Cardiac muscle cell (in vitro differentiated cells and primary cell): ENCODE results near the gene CYGB. TPM values are rescaled to one million over a fixed set of nuclear protein-coding genes. Genes with fewer than 3 reads are reported as not detected.
A peak's percentile ranks its signal among the peaks of the same experiment; 100 is the strongest.
"Not testable (repeated sequence)": the region's sequence is repeated elsewhere in the genome, so short reads cannot be mapped to it uniquely, and the experiment has no call there.

ENCODE experiments used
- DNase-seq, 2 donors: peaks; one replicate each; pipeline versions ENCODE4 v3.0.0 to v3.0.0-alpha.2; 2010 to 2017; ENCODE audit warnings: low read depth in 1 of 2, low spot score in 1 of 2
- H3K27ac ChIP-seq: fragments of 200-600 bp; sonication (generic); 2 replicates; pipeline ENCODE4 v1.5.1; 2016
- H3K27me3 ChIP-seq: fragments of 200-600 bp; sonication (generic); 2 replicates; pipeline ENCODE4 v1.6.0; 2016; ENCODE audit warnings: control low read depth
- H3K36me3 ChIP-seq: fragments of 200-600 bp; sonication (generic); 2 replicates; pipeline ENCODE4 v1.5.1; 2016; ENCODE audit warnings: control low read depth
- H3K4me1 ChIP-seq: fragments of 200-600 bp; sonication (generic); 2 replicates; pipeline ENCODE4 v1.8.1; 2017; ENCODE audit warnings: low read depth, mild to moderate bottlenecking, mixed run types
- H3K4me3 ChIP-seq: fragments of 200-600 bp; sonication (generic); 2 replicates; pipeline ENCODE4 v1.5.1; 2016; ENCODE audit warnings: mild to moderate bottlenecking
- H3K9me3 ChIP-seq: fragments of 200-600 bp; sonication (generic); 2 replicates; pipeline ENCODE4 v1.5.1; 2017; ENCODE audit warnings: low read depth, mild to moderate bottlenecking, control low read depth
- CTCF ChIP-seq: IDR thresholded peaks from 2 replicates; pipeline ENCODE4 v1.5.1; 2012; ENCODE audit warnings: low read depth, mild to moderate bottlenecking, low read length
- polyA plus RNA-seq: library from polyadenylated mRNA; unstranded; fragments of >200 nt; fragmentation: Nextera tagmentation; extraction: Ambion mirVana; gene quantifications from 2 replicates; pipeline ENCODE4 v1.2.1, GENCODE V29; 2016
- total RNA-seq: library from RNA; depleted of rRNA; stranded (reverse); fragments of >200 nt; gene quantifications from 2 replicates; pipeline ENCODE4 v1.2.3, GENCODE V29; 2016

CYGB gene
- total and polyA plus RNA-seq, 2 experiments from 2014 or later, result 7.4 to 11.9 TPM

GRCh38 chr17:76528528-76529223 is 8.8 kb downstream of the CYGB start:
- no peaks in the 10 kb centered on the region for H3K36me3 ChIP-seq
- H3K4me1 ChIP-seq, result peaks cover 13% of the 10 kb centered on the region
- no peak overlapping the region for H3K4me3 ChIP-seq
- DNase-seq, result peak in 1 of 2 donors; percentile 71
- TF ChIP-seq CTCF, result peak; percentile 16
- no peaks in the 10 kb centered on the region for H3K9me3 ChIP-seq
- no peak overlapping the region for H3K27ac ChIP-seq
- H3K27me3 ChIP-seq, result no peaks in the 10 kb centered on the region

GRCh38 chr17:76528156-76528527 is 9.4 kb downstream of the CYGB start:
- Histone ChIP-seq H3K36me3 (no peaks in the 10 kb centered on the region), H3K9me3 (no peaks in the 10 kb centered on the region), H3K4me3 (no peak overlapping the region), H3K4me1 (peaks cover 13% of the 10 kb centered on the region), H3K27me3 (no peaks in the 10 kb centered on the region), H3K27ac (no peak overlapping the region)
- no peak for DNase-seq
- no peak for TF ChIP-seq CTCF

DNA sequence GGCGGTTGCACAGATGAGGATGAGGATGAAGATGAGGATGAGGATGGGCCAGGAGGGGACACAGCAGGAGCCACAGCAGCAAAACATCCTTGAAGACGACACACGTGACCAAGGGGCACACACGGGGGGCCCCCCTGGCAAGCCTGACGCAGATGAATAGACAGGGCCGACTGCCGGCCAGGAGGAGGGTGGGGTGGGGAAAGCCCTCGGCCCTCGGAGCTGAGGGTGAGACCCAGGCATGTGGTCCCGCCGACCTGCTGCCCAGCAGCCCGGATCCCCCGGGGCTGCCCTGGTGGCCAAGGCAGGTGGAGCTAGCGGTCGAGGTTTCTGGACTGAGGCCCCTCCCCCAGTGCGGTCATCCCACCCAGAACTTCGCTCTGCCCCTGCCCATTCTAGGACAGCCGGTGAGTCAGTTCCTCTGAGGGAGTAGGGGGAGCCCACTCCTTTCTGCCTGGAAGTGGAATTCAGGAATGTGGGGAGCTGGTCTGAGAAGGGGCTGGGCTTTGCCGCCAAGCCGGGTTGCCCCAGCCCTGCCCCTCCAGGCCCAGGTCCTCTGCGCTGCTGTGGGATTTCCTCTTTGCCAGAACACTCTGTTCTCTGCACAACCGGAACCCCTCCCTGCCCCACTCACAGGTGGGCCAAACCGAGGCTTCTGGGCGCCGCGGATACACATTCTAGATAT is 9.9 kb downstream of the CYGB start:
- no peak overlapping the region for H3K4me3 ChIP-seq
- DNase-seq, result peak in 1 of 2 donors; percentile 95
- no peaks in the 10 kb centered on the region for H3K27me3 ChIP-seq
- TF ChIP-seq CTCF, result no peak
- peaks cover 13% of the 10 kb centered on the region for H3K4me1 ChIP-seq
- no peaks in the 10 kb centered on the region for H3K9me3 ChIP-seq
- no peaks in the 10 kb centered on the region for H3K36me3 ChIP-seq
- no peak overlapping the region for H3K27ac ChIP-seq

DNA sequence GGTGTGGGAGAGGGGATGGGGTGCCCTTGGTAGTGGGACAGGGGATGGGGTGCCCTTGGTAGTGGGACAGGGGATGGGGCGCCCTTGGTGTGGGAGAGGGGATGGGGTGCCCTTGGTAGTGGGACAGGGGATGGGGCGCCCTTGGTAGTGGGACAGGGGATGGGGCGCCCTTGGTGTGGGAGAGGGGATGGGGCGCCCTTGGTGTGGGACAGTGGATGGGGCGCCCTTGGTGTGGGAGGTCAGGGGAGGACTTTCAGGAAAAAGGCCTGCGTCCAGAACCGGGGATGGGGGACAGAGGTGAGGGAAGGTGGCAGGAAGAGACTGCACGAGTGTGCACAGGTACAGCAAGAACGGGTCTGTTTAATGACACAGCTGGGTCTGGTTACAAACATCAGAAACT is 10.5 kb downstream of the CYGB start:
- H3K27ac ChIP-seq, H3K27me3 ChIP-seq, H3K4me3 ChIP-seq, H3K36me3 ChIP-seq, DNase-seq, H3K9me3 ChIP-seq: not testable (repeated sequence)
- H3K4me1 ChIP-seq, result peaks cover 13% of the 10 kb centered on the region

DNA sequence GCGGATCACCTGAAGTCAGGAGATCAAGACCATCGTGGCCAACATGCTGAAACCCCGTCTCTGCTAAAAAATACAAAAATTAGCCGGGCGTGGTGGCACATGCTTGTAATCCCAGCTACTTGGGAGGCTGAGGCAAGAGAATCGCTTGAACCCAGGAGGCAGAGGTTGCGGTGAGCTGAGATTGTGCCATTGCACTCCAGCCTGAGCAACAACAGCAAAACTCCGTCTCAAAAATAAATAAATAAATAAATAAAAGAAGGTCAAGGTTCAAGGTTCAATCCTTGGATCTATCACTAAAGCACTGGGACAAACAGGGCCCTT is 12.0 kb downstream of the CYGB start:
- not testable (repeated sequence) for H3K36me3 ChIP-seq, H3K27me3 ChIP-seq, H3K9me3 ChIP-seq, DNase-seq, H3K27ac ChIP-seq, H3K4me3 ChIP-seq
- H3K4me1 ChIP-seq, result peaks cover 12% of the 10 kb centered on the region

DNA sequence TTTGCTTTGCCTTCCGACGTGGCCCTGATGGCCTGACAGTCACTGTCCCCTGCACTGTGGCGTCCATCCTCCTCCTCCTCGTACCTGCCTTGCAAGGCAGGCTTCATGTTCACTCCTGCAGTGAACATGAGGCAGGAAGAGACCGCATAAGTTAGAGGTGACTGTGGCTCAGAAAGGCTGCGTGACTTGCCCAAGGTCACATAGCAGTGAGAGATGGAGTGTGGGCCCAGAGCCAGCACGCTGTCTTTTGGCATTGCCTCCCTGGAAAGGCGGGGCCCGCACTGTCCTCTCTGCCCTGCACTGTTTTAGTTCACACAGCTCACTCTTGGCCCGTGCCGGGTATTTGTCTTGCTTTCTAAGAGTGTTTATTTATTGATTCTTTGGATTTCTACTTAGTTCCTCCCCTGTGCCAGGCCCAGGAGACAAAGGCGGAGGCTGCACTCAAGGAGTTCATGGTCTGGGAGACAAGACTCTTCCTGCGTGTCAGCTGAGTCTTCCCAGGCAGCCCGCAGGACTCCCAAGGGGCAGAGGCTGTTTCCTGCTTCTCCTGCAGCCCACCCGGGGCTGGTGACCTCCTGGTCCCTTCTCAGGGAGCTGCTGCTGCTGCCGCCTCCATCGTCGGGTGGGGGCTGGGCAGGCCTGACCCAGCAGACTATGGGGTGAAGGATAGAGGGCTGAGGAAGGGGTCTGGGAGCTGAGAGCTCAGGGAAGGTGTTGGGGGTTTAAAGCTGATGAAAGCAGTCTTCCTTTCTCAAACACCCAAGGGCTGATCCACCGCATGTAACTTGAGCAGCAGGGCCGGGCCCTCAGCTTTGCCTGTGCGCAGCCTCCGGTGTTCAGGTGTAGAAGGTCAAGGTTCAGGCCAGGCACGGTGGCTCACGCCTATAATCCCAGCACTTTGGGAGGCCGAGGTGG is 12.7 kb downstream of the CYGB start:
- Histone ChIP-seq H3K4me1 (peaks cover 5% of the 10 kb centered on the region), H3K4me3 (no peak overlapping the region), H3K27me3 (no peaks in the 10 kb centered on the region), H3K27ac (no peak overlapping the region), H3K36me3 (no peaks in the 10 kb centered on the region), H3K9me3 (no peaks in the 10 kb centered on the region)
- peak in 1 of 2 donors; percentile 65 for DNase-seq
- TF ChIP-seq CTCF, result no peak
